Stimulated activated CD8-positive, alpha-beta memory T cell treated with anti-CD3 and anti-CD28 coated beads, Interleukin-15, amount 100 ng/mL, for 1 hour (primary cell): ENCODE results near the gene CD2BP2.
"Not testable (repeated sequence)": the region's sequence is repeated elsewhere in the genome, so short reads cannot be mapped to it uniquely, and the experiment has no call there.

Experiments
- DNase-seq: peaks from one replicate; pipeline ENCODE4 v3.0.0-alpha.2; 2020; ENCODE audit warnings: low read depth

Gene CD2BP2

GRCh38 chr16:30355144-30355953, at the start of gene CD2BP2:
TSS of gene CD2BP2 (minus strand) at chr16:30355308. CDS start at chr16:30354681, 627 bp downstream.
- DNase-seq: peak; percentile 69

DNA sequence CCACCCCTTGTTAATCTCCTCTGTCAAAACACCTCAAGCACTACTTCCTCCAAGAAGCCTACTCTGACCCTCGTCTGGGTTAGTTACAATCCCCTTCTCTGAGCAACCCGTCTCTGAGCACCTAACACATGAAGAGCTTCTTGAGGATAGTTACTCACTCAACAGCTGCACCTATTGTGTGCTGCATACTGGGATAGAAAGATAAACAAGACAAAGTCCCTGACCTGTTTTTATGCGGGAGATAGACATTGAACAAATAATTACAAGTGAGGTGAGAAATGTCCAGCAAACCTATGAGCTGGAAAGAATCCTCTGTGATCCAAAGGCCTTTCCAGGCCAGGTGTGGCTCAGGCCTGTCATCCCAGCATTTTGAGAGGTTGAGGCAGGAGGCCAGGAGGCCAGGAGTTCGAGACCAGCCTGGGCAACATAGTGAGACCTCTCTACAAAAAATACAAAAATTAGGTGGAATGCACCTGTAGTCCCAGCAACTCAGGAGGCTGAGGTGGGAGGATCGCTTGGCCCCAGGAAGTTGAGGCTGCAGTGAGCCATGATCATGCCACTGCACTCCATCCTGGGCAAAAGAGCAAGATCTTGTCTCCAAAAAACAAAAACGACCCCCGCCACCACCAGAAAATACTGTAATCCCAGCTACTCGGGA, 46.8 kb upstream of the CD2BP2 start:
- no peak for DNase-seq

GRCh38 chr16:30399435-30400186, 44.5 kb upstream of the CD2BP2 start:
- DNase-seq: no peak

DNA sequence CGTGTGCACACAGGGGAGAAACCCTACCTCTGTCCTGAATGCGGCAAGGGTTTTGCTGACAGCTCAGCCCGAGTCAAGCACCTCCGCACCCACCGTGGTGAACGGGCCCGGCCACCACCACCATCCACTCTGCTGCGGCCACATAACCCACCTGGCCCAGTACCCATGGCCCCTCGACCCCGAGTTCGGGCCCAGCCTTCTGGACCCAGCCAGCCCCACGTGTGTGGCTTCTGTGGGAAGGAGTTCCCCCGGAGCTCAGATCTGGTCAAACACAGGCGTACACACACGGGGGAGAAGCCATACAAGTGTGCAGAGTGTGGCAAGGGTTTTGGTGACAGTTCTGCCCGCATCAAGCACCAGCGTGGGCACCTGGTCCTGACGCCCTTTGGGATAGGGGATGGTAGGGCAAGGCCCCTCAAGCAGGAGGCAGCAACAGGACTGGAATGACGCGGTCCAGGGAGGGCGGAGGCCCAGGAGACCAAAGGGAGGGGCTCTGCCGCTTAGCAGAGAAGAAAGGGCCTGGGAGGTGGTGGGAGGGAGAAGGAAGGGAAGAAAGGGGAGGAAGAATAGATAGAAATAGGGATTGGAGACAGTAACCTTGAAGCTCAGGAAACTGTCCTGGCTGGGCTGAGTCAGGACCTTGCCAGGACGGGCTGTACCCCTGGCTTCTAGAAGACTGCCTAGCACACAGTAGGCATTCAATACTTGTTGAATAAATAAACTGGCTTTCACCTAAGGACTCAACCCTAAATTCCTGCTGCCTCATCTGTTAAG, 43.7 kb upstream of the CD2BP2 start:
- DNase-seq: no peak

DNA sequence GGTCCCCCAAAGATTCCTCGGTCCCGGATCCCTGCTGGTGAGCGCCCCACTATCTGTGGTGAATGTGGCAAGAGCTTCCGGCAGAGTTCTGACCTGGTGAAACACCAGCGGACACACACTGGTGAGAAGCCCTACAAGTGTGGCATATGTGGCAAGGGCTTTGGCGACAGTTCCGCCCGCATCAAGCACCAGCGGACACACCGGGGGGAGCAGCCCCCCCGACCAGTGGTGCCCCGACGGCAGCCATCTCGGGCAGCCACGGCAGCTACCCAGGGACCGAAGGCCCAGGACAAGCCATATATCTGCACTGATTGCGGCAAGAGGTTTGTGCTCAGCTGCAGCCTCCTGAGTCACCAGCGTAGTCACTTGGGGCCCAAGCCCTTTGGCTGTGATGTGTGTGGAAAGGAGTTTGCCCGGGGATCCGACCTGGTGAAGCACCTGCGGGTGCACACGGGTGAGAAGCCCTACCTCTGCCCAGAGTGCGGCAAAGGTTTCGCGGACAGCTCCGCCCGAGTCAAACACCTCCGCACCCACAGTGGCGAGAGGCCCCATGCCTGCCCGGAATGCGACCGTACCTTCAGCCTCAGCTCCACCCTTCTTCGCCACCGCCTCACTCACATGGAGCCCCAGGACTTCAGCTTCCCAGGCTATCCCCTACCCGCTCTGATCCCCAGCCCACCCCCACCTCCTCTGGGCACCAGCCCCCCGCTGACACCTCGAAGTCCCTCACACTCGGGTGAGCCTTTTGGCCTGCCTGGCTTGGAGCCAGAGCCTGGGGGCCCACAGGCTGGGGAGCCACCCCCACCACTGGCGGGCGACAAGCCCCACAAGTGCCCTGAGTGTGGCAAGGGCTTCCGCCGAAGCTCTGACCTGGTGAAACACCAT, 42.9 kb upstream of the CD2BP2 start:
- DNase-seq: no peak

DNA sequence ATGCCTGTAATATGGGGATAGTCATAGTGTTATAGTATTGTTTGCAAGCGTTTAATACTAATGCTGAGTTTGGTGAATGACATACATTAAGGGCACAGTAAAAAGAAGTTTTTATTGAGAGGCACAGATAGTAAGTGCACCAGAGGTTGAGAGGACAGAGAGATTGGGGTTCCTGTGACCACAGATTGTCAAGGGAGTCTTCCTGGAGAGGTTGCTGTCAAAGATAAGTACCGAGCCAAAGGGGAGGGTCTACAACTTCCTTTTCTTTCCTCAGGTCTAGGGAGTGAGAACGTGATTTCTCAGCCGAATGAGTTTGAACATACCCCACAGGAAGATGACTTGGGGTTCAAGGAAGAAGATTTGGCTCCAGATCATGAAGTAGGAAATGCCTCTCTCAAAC, 41.9 kb upstream of the CD2BP2 start:
- DNase-seq: no peak

GRCh38 chr16:30396627-30397026, 41.5 kb upstream of the CD2BP2 start:
- not testable (repeated sequence) for DNase-seq

GRCh38 chr16:30395992-30396585, 41.0 kb upstream of the CD2BP2 start:
- no peak for DNase-seq

GRCh38 chr16:30395155-30395991, 40.3 kb upstream of the CD2BP2 start, which contains the start of gene ZNF48:
TSS of gene ZNF48 (plus strand) at chr16:30395420. CDS start at chr16:30395795, 375 bp downstream.
- peak; percentile 10 for DNase-seq

DNA sequence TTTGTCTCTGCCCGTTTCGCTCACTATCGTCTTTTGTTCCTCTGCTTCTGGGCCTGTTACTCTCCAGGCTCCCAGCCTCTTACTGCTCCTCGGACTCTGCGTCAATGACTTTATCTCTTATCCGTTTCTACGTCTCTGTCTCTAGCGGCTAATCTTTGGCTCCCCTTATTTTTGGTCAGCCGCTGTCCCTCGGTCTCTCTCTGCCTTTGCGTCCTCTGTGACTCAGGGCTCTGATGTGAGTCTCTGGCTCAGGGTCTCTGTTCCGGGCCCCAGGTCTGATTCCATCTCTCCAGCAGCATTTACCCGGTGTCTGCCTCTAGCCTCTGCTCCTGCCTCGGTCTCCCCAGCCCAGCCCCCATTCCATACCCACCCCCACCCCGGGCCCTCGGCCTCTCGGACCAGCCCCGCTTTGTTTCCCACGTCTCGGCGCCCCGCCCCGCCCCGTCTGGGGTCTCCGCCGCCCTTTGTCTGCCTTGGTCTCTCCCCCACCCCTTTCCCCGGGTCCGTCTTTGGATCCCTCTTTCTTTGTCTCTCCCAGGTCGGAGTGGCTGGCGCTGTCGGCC, 39.6 kb upstream of the CD2BP2 start:
- no peak for DNase-seq

GRCh38 chr16:30383521-30383920, 28.4 kb upstream of the CD2BP2 start:
- no peak for DNase-seq

- DNase-seq: peak; percentile 57
Observed at GRCh38 chr16:30382111-30382881, 27.2 kb upstream of the CD2BP2 start, which contains the start of gene SEPTIN1. TSS of gene SEPTIN1 (minus strand) at chr16:30382561. CDS start at chr16:30382542, 19 bp downstream.

- DNase-seq: no peak
Observed at GRCh38 chr16:30381291-30382041, 26.4 kb upstream of the CD2BP2 start.

- no peak for DNase-seq
Observed at GRCh38 chr16:30380803-30381208, 25.7 kb upstream of the CD2BP2 start.

GRCh38 chr16:30380072-30380802, 25.1 kb upstream of the CD2BP2 start:
- DNase-seq: no peak

GRCh38 chr16:30379158-30379783, 24.2 kb upstream of the CD2BP2 start:
- no peak for DNase-seq
